Lung (tissue), 12 donors: Measurements from ENCODE around the gene CRIP2. TPM values are rescaled to one million over a fixed set of nuclear protein-coding genes. Genes with fewer than 3 reads are reported as not detected.

Experiments
- ATAC-seq: fragments of 200-7000 bp; cut with Tn5 transposase; one replicate; pipeline ENCODE4 v1.9.1; 2020; ENCODE audit warnings: moderate number of reproducible peaks; ENCODE audit not compliant: insufficient read depth, low FRiP score
- DNase-seq, 3 donors: peaks; one replicate each; pipeline ENCODE4 v3.0.0-alpha.2; 2013 to 2017
- H3K27ac ChIP-seq, 2 donors: one replicate each; pipeline ENCODE4 v1.5.1; 2013; ENCODE audit warnings: mild to moderate bottlenecking in 2 of 2, moderate library complexity in 2 of 2, control low read depth in 1 of 2, inconsistent platforms in 1 of 2, low read depth in 1 of 2, low read length in 1 of 2
- H3K27me3 ChIP-seq, 3 donors: one replicate each; pipeline ENCODE4 v1.5.1; 2013; ENCODE audit warnings: low read length in 2 of 3; ENCODE audit not compliant: control insufficient read depth in 3 of 3, insufficient read depth in 3 of 3
- H3K36me3 ChIP-seq, 4 donors: one replicate each; pipeline ENCODE4 v1.5.1; 2013; ENCODE audit warnings: low read length in 4 of 4, mild to moderate bottlenecking in 1 of 4, moderate library complexity in 1 of 4; ENCODE audit not compliant: control insufficient read depth in 4 of 4, insufficient read depth in 4 of 4
- H3K4me1 ChIP-seq, 5 donors: one replicate each; pipeline ENCODE4 v1.5.1; 2013; ENCODE audit warnings: low read length in 5 of 5, mild to moderate bottlenecking in 2 of 5, moderate library complexity in 1 of 5; ENCODE audit not compliant: control insufficient read depth in 5 of 5, insufficient read depth in 5 of 5
- H3K4me3 ChIP-seq: one replicate; pipeline ENCODE4 v1.5.1; 2013; ENCODE audit warnings: mild to moderate bottlenecking, control low read depth, moderate library complexity
- H3K9ac ChIP-seq, 2 donors: one replicate each; pipeline ENCODE4 v1.5.1; 2013; ENCODE audit warnings: low read length in 2 of 2, control low read depth in 1 of 2; ENCODE audit not compliant: insufficient read depth in 1 of 2
- H3K9me3 ChIP-seq, 4 donors: one replicate each; pipeline ENCODE4 v1.5.1; 2013; ENCODE audit warnings: low read length in 3 of 4, mild to moderate bottlenecking in 1 of 4, moderate library complexity in 1 of 4; ENCODE audit not compliant: control insufficient read depth in 4 of 4, insufficient read depth in 3 of 4
- CTCF ChIP-seq: IDR thresholded peaks from 2 replicates; pipeline ENCODE4 v1.5.1; 2012; ENCODE audit warnings: mild to moderate bottlenecking; ENCODE audit errors: control extremely low read depth, extremely low read depth
- WGBS, 2 donors: extraction: QIAGEN DNeasy Blood & Tissue Kit; methylation state at CpG; one replicate each; pipeline ENCODE4 v1.1.7; 2013; 5-methylcytosine and 5-hydroxymethylcytosine counted together
- polyA plus RNA-seq, 2 donors: library from polyadenylated mRNA; stranded (reverse); fragments of 200-250 nt; gene quantifications; one replicate each; pipeline ENCODE4 v1.2.1, GENCODE V29; 2013
- total RNA-seq, 2 donors: library from RNA; depleted of rRNA in 1 of 2; stranded (reverse); fragments of >200 nt in 1 of 2; gene quantifications; one replicate each; pipeline ENCODE4 v1.2.1, GENCODE V29; 2014 to 2021
- donor health status: control.
- donor health status: control.
- donor health status: Bipolar disorder and iron deficiency.
- donor health status: healthy.
- donor health status: DM: yes; HTN: yes; CAD: no.

The CRIP2 gene
- total and polyA plus RNA-seq, 4 donors, result 135 to 267 (median 205) TPM

GRCh38 chr14:105481886-105482457 lies 7.4 kb downstream of the CRIP2 start:
- H3K27ac ChIP-seq, result peak overlapping the region; percentile 86 to 95
- H3K9ac ChIP-seq, result peak overlapping the region; percentile 59 to 81
- peaks cover 0 to 8% (median 0%) of the 10 kb centered on the region in 4 donors for H3K36me3 ChIP-seq
- H3K4me1 ChIP-seq, result peaks cover 4 to 41% (median 35%) of the 10 kb centered on the region in 5 donors
- no peak for TF ChIP-seq CTCF
- DNase-seq (peak; percentile 98), ATAC-seq (peak; percentile 46)
- H3K4me3 ChIP-seq, result no peak overlapping the region
- no peaks in the 10 kb centered on the region for H3K9me3 ChIP-seq
- WGBS, 2 donors, result 2 to 3% methylated on average over 18 of the region's 18 CpGs
- H3K27me3 ChIP-seq, result peaks cover 0 to 10% (median 0%) of the 10 kb centered on the region in 3 donors

GRCh38 chr14:105482486-105483110 lies 8.0 kb downstream of the CRIP2 start:
- ATAC-seq, result no peak
- Histone ChIP-seq H3K27me3 (peaks cover 0 to 10% (median 0%) of the 10 kb centered on the region in 3 donors), H3K9ac (peak overlapping the region; percentile 59 to 81), H3K36me3 (peaks cover 0 to 8% (median 0%) of the 10 kb centered on the region in 4 donors), H3K9me3 (no peaks in the 10 kb centered on the region), H3K4me1 (peaks cover 4 to 42% (median 34%) of the 10 kb centered on the region in 5 donors), H3K4me3 (no peak overlapping the region), H3K27ac (peak overlapping the region; percentile 86 to 95)
- DNase-seq, result peak in 1 of 3 donors; percentile 15
- 73 to 82% methylated on average over 18 of the region's 18 CpGs for WGBS, 2 donors
- TF ChIP-seq CTCF, result no peak

- TF ChIP-seq CTCF, result no peak
- no peak for ATAC-seq
- DNase-seq, result no peak
- Histone ChIP-seq H3K27ac (peak overlapping the region; percentile 86 to 95), H3K4me1 (peaks cover 4 to 45% (median 41%) of the 10 kb centered on the region in 5 donors), H3K4me3 (no peak overlapping the region), H3K27me3 (peaks cover 0 to 10% (median 0%) of the 10 kb centered on the region in 3 donors), H3K9ac (no peak overlapping the region), H3K36me3 (peaks cover 0 to 8% (median 0%) of the 10 kb centered on the region in 4 donors), H3K9me3 (no peaks in the 10 kb centered on the region)
- 69 to 80% methylated on average over 17 to 18 of the region's 18 CpGs for WGBS, 2 donors
These were observed 8.9 kb downstream of the CRIP2 start for GRCh38 chr14:105483300-105484068.
